HepG2 (cell line): Measurements from ENCODE around the gene HSF4. TPM values are rescaled to one million over a fixed set of nuclear protein-coding genes. Genes with fewer than 3 reads are reported as not detected.
A peak's percentile ranks its signal among the peaks of the same experiment; 100 is the strongest.

ENCODE experiments used
- ADNP ChIP-seq: sonication (generic); formaldehyde crosslinking; IDR thresholded peaks from 2 replicates; pipeline ENCODE4 v1.4.0; 2020; ENCODE audit warnings: missing genetic modification reagents
- CC2D1A ChIP-seq: sonication (generic); formaldehyde crosslinking; IDR thresholded peaks from 2 replicates; pipeline ENCODE4 v1.8.1; 2023; ENCODE audit warnings: mild to moderate bottlenecking, missing genetic modification reagents
- CREBL2 ChIP-seq: sonication (generic); formaldehyde crosslinking; IDR thresholded peaks from 2 replicates; pipeline ENCODE4 v1.8.1; 2023; ENCODE audit warnings: missing genetic modification reagents, mild to moderate bottlenecking, borderline replicate concordance
- CREM ChIP-seq, 2 experiments: sonication (generic) in 1 of 2; formaldehyde crosslinking in 1 of 2; IDR thresholded peaks; 2 replicates each; pipeline versions ENCODE4 v1.4.0 to v1.6.1; 2016 to 2020; ENCODE audit warnings: antibody characterized with exemption in 1 of 2, mild to moderate bottlenecking in 1 of 2, missing genetic modification reagents in 1 of 2
- HDAC6 ChIP-seq: fragments of 200-600 bp; sonication (generic); IDR thresholded peaks from 2 replicates; pipeline ENCODE4 v1.7.0; 2017; ENCODE audit warnings: mild to moderate bottlenecking, antibody characterized with exemption, low read length, low read depth
- KAT8 ChIP-seq: IDR thresholded peaks from 2 replicates; pipeline ENCODE4 v1.6.1; 2016; ENCODE audit warnings: missing genetic modification reagents, missing compliant biosample characterization
- MLX ChIP-seq: IDR thresholded peaks from 2 replicates; pipeline ENCODE4 v1.6.1; 2016
- NFYC ChIP-seq: IDR thresholded peaks from 2 replicates; pipeline ENCODE4 v1.6.1; 2016; ENCODE audit warnings: missing genetic modification reagents, missing compliant biosample characterization
- PATZ1 ChIP-seq: sonication (generic); formaldehyde crosslinking; IDR thresholded peaks from 2 replicates; pipeline ENCODE4 v1.4.0; 2020; ENCODE audit warnings: missing genetic modification reagents
- PRDM4 ChIP-seq: sonication (generic); formaldehyde crosslinking; IDR thresholded peaks from 2 replicates; pipeline ENCODE4 v1.9.0; 2021; ENCODE audit warnings: missing genetic modification reagents, borderline replicate concordance
- PRMT3 ChIP-seq: sonication (generic); formaldehyde crosslinking; IDR thresholded peaks from 2 replicates; pipeline ENCODE4 v1.8.1; 2022; ENCODE audit warnings: low read depth, mild to moderate bottlenecking, moderate library complexity, missing genetic modification reagents, borderline replicate concordance
- SIX1 ChIP-seq: sonication (generic); formaldehyde crosslinking; IDR thresholded peaks from 2 replicates; pipeline ENCODE4 v1.4.0; 2020; ENCODE audit warnings: missing genetic modification reagents, borderline replicate concordance
- SMYD3 ChIP-seq: sonication (generic); formaldehyde crosslinking; IDR thresholded peaks from 2 replicates; pipeline ENCODE4 v1.8.1; 2023; ENCODE audit warnings: mild to moderate bottlenecking, missing genetic modification reagents
- SNAPC4 ChIP-seq: sonication (generic); formaldehyde crosslinking; IDR thresholded peaks from 2 replicates; pipeline ENCODE4 v1.4.0; 2020; ENCODE audit warnings: mild to moderate bottlenecking, missing genetic modification reagents
- ZNF121 ChIP-seq: sonication (generic); formaldehyde crosslinking; IDR thresholded peaks from 2 replicates; pipeline ENCODE4 v1.5.0; 2020; ENCODE audit warnings: mild to moderate bottlenecking, missing genetic modification reagents
- ZNF546 ChIP-seq: sonication (generic); formaldehyde crosslinking; conservative IDR thresholded peaks from 2 replicates; pipeline ENCODE4 v1.8.1; 2023; ENCODE audit warnings: mild to moderate bottlenecking, missing genetic modification reagents
- ZNF598 ChIP-seq: sonication (generic); formaldehyde crosslinking; IDR thresholded peaks from 2 replicates; pipeline ENCODE4 v1.5.1; 2020; ENCODE audit warnings: mild to moderate bottlenecking, missing genetic modification reagents, borderline replicate concordance
- ZNF816 ChIP-seq: sonication (generic); formaldehyde crosslinking; IDR thresholded peaks from 2 replicates; pipeline ENCODE4 v1.8.0; 2022; ENCODE audit warnings: missing genetic modification reagents, mild to moderate bottlenecking, borderline replicate concordance
- ZSCAN12 ChIP-seq: sonication (generic); formaldehyde crosslinking; IDR thresholded peaks from 2 replicates; pipeline ENCODE4 v1.9.0; 2021; ENCODE audit warnings: mild to moderate bottlenecking, missing genetic modification reagents
- polyA plus RNA-seq, 8 experiments: library from polyadenylated mRNA; depleted of rRNA in 3 of 8; stranded (reverse) in 7 of 8; unstranded in 1 of 8; fragments of >200 nt; fragmentation: Illumina TruSeq in 4 of 8; extraction: Trizol in 4 of 8; gene quantifications; 2 replicates each; pipeline versions ENCODE4 v1.2.1 to v1.2.3, GENCODE V29; 2011 to 2016; ENCODE audit warnings: low read depth in 4 of 8, missing spikeins in 1 of 8, mixed read lengths in 1 of 8; ENCODE audit not compliant: insufficient read depth in 1 of 8
- total RNA-seq, 5 experiments: library from RNA; depleted of rRNA; stranded (reverse); fragments of >200 nt; fragmentation: Illumina TruSeq; extraction: Trizol; gene quantifications; 2 replicates each; pipeline ENCODE4 v1.2.3, GENCODE V29; 2016; ENCODE audit warnings: low read depth in 1 of 5

The HSF4 gene
- total and polyA plus RNA-seq, 2 of the 13 experiments (the other 11 are each of a cell fraction or from before 2014, with no cell fraction given), result 3.5 to 16.9 TPM

- TF ChIP-seq SNAPC4 (CRISPR knock-in tag) (peak; percentile 74; the same call in 1 of the 2 replicates), ZNF598 (CRISPR knock-in tag) (no peak), SMYD3 (CRISPR knock-in tag) (no peak), ZNF546 (CRISPR knock-in tag) (peak; percentile 54; the same call in 1 of the 2 replicates), ADNP (CRISPR knock-in tag) (no peak), PATZ1 (peak; percentile 85), PRDM4 (CRISPR knock-in tag) (no peak; the same call in 1 of the 2 replicates), ZSCAN12 (CRISPR knock-in tag) (no peak), ZNF121 (CRISPR knock-in tag) (no peak), CREM (IDR thresholded peaks at IDR 0.05) (no peak), CREM (CRISPR knock-in tag; IDR thresholded peaks at IDR 0.05) (no peak), CREBL2 (CRISPR knock-in tag) (no peak), NFYC (CRISPR knock-in tag) (peak; percentile 46; the same call in 1 of the 2 replicates), HDAC6 (no peak), CC2D1A (CRISPR knock-in tag) (0 out of 2 replicates have a peak, but pooled peaks have one; percentile 82), MLX (CRISPR knock-in tag) (peak; percentile 74), KAT8 (peak; percentile 85), ZNF816 (CRISPR knock-in tag) (peak; percentile 90; the same call in 1 of the 2 replicates), SIX1 (peak; percentile 72; the same call in 1 of the 2 replicates), PRMT3 (peak; percentile 94; the same call in 1 of the 2 replicates)
Observed at GRCh38 chr16:67184995-67185650, 20.6 kb downstream of the HSF4 start (continued).
